SK-N-MC (cell line): ENCODE data around the gene NINL.

Source experiments
- EZH2 ChIP-seq: fragments of 200-600 bp; sonication (generic); IDR thresholded peaks from one replicate; pipeline ENCODE4 v1.6.1; 2017; ENCODE audit warnings: antibody characterized with exemption
- FOXP2 ChIP-seq: optimal IDR thresholded peaks from 2 replicates; pipeline ENCODE3; 2011; ENCODE audit warnings: mild to moderate bottlenecking, moderate library complexity; ENCODE audit not compliant: insufficient read depth; ENCODE audit errors: extremely low read length, control extremely low read depth
- POLR2AphosphoS5 ChIP-seq: IDR thresholded peaks from 2 replicates; pipeline ENCODE4 v1.6.1; 2012; ENCODE audit warnings: mild to moderate bottlenecking, low read depth, low read length, borderline replicate concordance

DNA sequence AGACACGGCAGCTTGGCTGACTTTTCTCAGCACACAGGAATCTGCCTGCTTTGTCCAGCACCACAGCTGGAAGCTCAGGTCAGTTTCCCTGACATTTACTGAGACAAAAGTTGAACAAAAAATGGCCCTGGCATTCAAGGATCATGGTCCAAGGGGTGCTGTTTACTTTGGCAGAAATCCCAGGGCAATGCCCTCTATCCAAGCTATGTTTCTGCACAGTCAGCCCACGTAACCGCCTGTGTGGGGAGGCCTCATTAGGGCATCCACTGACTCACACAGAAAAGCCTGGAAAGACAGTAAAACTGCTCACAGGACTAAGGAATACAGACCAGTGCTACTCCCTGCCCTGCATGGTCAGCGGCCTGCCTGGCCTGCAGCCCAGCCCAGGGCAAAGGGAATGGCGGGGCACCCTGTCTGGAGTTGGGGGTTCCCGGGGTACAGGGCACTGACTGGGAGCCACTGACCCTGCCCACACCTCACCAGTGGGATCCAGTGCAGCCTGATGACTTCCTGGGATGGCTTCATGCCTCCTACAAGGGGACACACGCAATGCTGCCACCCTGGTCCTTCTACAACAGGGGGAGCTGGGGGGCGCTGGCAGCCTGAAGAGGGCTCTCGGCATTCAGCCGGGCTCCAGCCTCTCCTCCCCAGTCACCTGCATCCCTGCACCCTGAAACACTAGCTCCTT, 77.1 kb downstream of the NINL start:
- no peak for TF ChIP-seq POLR2AphosphoS5
- TF ChIP-seq EZH2, result no peak
- TF ChIP-seq FOXP2, result no peak
